HG03432 (cell line): ENCODE results near the gene GIPC3.
A peak's percentile ranks its signal among the peaks of the same experiment; 100 is the strongest.
"Not testable (repeated sequence)": the region's sequence is repeated elsewhere in the genome, so short reads cannot be mapped to it uniquely, and the experiment has no call there.

Source experiments
- ATAC-seq: cut with Tn5 transposase; IDR thresholded peaks from one replicate; pipeline ENCODE4 v1.9.1; 2021; ENCODE audit warnings: mild to moderate bottlenecking, moderate library complexity; ENCODE audit not compliant: unreplicated experiment

The GIPC3 gene

GRCh38 chr19:3550947-3551791 is 34.1 kb upstream of the GIPC3 start:
- no peak for ATAC-seq

GRCh38 chr19:3551792-3552095 is 33.5 kb upstream of the GIPC3 start:
- no peak for ATAC-seq

- no peak for ATAC-seq
Observed at GRCh38 chr19:3554254-3555083, 30.8 kb upstream of the GIPC3 start.

GRCh38 chr19:3555653-3556422 is 29.4 kb upstream of the GIPC3 start:
- ATAC-seq = no peak

GRCh38 chr19:3556423-3556977 is 28.8 kb upstream of the GIPC3 start:
- no peak for ATAC-seq

- no peak for ATAC-seq
Observed at GRCh38 chr19:3556978-3557460, 28.3 kb upstream of the GIPC3 start.

GRCh38 chr19:3557461-3558248 is 27.6 kb upstream of the GIPC3 start, which contains the start of gene MFSD12:
TSS of gene MFSD12 (minus strand) at chr19:3557586. CDS start at chr19:3557403, 183 bp downstream.
- ATAC-seq = peak; percentile 84

GRCh38 chr19:3563709-3564524 is 21.4 kb upstream of the GIPC3 start:
- ATAC-seq = no peak

GRCh38 chr19:3565139-3565538 is 20.1 kb upstream of the GIPC3 start:
- ATAC-seq = no peak

GRCh38 chr19:3570042-3570441 is 15.2 kb upstream of the GIPC3 start:
- not testable (repeated sequence) for ATAC-seq

- no peak for ATAC-seq
Observed at GRCh38 chr19:3570606-3571011, 14.7 kb upstream of the GIPC3 start.

GRCh38 chr19:3572132-3572854 is 13.0 kb upstream of the GIPC3 start:
- ATAC-seq = peak; percentile 86

- ATAC-seq = no peak
Observed at GRCh38 chr19:3572855-3573161, 12.5 kb upstream of the GIPC3 start, which contains the start of gene HMG20B. TSS of gene HMG20B (plus strand) at chr19:3572944. CDS start at chr19:3573310, 366 bp downstream.

- peak; percentile 13 for ATAC-seq
Observed at GRCh38 chr19:3573162-3573857, 12.0 kb upstream of the GIPC3 start.

- no peak for ATAC-seq
Observed at GRCh38 chr19:3573858-3574637, 11.2 kb upstream of the GIPC3 start.

GRCh38 chr19:3575260-3575741 is 10.0 kb upstream of the GIPC3 start:
- no peak for ATAC-seq
